ENCODE results near the gene CKM. TPM values are rescaled to one million over a fixed set of nuclear protein-coding genes. Genes with fewer than 3 reads are reported as not detected.

The CKM gene
- polyA plus RNA-seq, 2 of the 4 experiments (the other 2 are of a cell fraction) = not detected

DNA sequence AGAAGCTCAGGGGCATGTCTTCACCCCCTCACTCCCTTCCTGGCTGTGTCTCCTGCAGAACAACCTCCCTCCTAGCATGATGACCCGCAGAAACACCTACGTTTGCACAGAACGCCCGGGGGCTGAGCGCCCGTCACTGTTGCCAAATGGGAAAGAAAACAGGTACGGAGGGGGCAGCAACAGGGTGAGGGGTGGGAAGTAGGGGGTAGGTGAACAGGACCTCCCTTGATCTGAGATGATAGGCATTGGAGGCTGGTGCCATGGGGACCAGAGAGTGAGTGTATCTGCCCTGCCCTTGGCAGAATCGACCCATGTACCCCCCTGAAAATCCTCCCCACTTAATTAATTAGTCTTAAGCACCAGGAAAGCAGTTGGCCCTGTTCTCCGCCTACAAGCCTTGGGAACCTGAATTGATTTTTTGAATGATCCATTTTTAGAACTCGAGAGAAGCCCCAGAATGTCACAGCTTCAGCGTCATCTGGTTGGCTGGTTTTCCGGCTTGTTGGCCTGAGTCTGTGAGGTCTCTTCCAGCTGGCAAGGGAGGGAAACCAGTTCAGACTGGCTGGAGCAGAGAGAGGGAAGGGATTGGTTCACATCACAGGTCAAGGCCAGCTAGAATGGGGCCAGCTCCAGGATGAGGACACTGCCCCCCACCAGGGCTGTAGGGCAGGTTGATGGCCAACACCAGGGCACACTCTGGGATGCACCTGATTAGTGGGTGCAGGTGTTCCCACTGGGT lies 28.2 kb downstream of the CKM start:
- H3K4me2 ChIP-seq = no peak overlapping the region
- TF ChIP-seq, protein P1, sequence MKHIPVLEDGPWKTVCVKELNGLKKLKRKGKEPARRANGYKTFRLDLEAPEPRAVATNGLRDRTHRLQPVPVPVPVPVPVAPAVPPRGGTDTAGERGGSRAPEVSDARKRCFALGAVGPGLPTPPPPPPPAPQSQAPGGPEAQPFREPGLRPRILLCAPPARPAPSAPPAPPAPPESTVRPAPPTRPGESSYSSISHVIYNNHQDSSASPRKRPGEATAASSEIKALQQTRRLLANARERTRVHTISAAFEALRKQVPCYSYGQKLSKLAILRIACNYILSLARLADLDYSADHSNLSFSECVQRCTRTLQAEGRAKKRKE (CRISPR knock-in tag; IDR thresholded peaks at IDR 0.05; ENCODE audit: low read depth) = no peak
- no peak for ATAC-seq
- no peaks in the 10 kb centered on the region for H3K4me1 ChIP-seq
- H3K9me3 ChIP-seq = 0 out of 3 replicates have a peak, but pooled peaks cover 9% of the 10 kb centered on the region
- ChIA-PET CTCF (no interaction called here), POLR2A (no interaction called here)
- WGBS (ENCODE audit: missing lambda C conversion rate) = 88% methylated on average over 12 of the region's 12 CpGs
- no peak for DNase-seq (ENCODE audit: low read depth in 1 of 2, low spot score in 1 of 2)
- no peak overlapping the region for H3K27ac ChIP-seq
- H3K4me3 ChIP-seq = no peak overlapping the region
- no peak for FAIRE-seq

- ATAC-seq (no peak), DNase-seq (ENCODE audit: low read depth in 1 of 2, low spot score in 1 of 2) (no peak), FAIRE-seq (no peak)
- ChIA-PET CTCF (interaction anchor here (0.6 kb wide), 1 partner anchor 13 kb away, joined by 3 read pairs; no protein-coding TSS in a partner anchor), POLR2A (no interaction called here)
- no peak overlapping the region for H3K4me2 ChIP-seq
- WGBS (ENCODE audit: missing lambda C conversion rate) = 64% methylated on average over 4 of the region's 4 CpGs
- no peak overlapping the region for H3K27ac ChIP-seq
- no peaks in the 10 kb centered on the region for H3K4me1 ChIP-seq
- 0 out of 3 replicates have a peak, but pooled peaks cover 9% of the 10 kb centered on the region for H3K9me3 ChIP-seq
- no peak overlapping the region for H3K4me3 ChIP-seq
- TF ChIP-seq CBX8 (IDR thresholded peaks at IDR 0.05) = no peak
Measured at GRCh38 chr19:45293682-45294081, 29.0 kb downstream of the CKM start.

DNA sequence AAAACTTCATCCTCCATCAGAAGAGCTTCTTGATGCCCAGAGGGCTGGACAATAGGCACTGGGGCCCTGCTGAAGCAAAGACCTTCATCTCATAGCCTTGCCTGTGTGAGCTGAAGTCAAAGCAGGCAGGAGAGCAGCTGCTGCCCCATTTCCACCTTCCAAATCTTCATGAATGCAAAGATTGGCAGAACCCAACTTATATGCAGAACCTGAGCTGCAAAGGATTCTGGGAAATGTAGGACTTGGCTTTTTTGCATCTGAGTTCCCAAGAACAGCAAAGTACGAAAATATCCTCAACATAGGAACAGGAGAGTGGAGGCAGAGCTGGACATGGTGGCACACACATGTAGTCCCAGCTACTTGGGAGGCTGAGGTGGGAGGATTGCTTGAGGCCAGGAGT lies 30.8 kb downstream of the CKM start:
- CTCF ChIA-PET = interaction anchor here (0.6 to 2.2 kb wide), 3 partner anchors 16 to 86 kb away, joined by 3 to 8 read pairs (median 4); no protein-coding TSS in a partner anchor
- H3K9me3 ChIP-seq = 0 out of 3 replicates have a peak, but pooled peaks cover 9% of the 10 kb centered on the region
- WGBS (ENCODE audit: missing lambda C conversion rate) = 83% methylated on average over 1 of the region's 1 CpG
- FAIRE-seq (no peak), ATAC-seq (no peak), DNase-seq (ENCODE audit: low read depth in 1 of 2, low spot score in 1 of 2) (no peak)
- no peaks in the 10 kb centered on the region for H3K4me1 ChIP-seq
- TF ChIP-seq CBX2 (IDR thresholded peaks at IDR 0.05; ENCODE audit: borderline replicate concordance, low read depth) (no peak), MAX (IDR thresholded peaks at IDR 0.05) (no peak), ESRRA (IDR thresholded peaks at IDR 0.05; ENCODE audit: borderline replicate concordance, low read length) (no peak), HOXB5 (CRISPR knock-in tag; IDR thresholded peaks at IDR 0.05) (no peak), EP300 (IDR thresholded peaks at IDR 0.05) (no peak), JUN (IDR thresholded peaks at IDR 0.05) (no peak), BHLHE40 (IDR thresholded peaks at IDR 0.05; ENCODE audit: low read depth, low read length) (no peak), CHD2 (IDR thresholded peaks at IDR 0.05; ENCODE audit: low read length, partially characterized antibody) (no peak), MAFK (IDR thresholded peaks at IDR 0.05; ENCODE audit: partially characterized antibody) (no peak), RCOR1 (IDR thresholded peaks at IDR 0.05; ENCODE audit: low read depth, low read length) (no peak), SREBF2 (IDR thresholded peaks at IDR 0.05) (no peak), RARB (CRISPR knock-in tag; IDR thresholded peaks at IDR 0.05) (no peak), NPAS2 (CRISPR knock-in tag; IDR thresholded peaks at IDR 0.05; ENCODE audit: borderline replicate concordance) (no peak), HOXA7 (CRISPR knock-in tag; IDR thresholded peaks at IDR 0.05) (no peak), CEBPB (IDR thresholded peaks at IDR 0.05) (no peak)
- no peak overlapping the region for H3K4me2 ChIP-seq
- no peak overlapping the region for H3K27ac ChIP-seq
- H3K4me3 ChIP-seq = no peak overlapping the region
- POLR2A ChIA-PET = no interaction called here

DNA sequence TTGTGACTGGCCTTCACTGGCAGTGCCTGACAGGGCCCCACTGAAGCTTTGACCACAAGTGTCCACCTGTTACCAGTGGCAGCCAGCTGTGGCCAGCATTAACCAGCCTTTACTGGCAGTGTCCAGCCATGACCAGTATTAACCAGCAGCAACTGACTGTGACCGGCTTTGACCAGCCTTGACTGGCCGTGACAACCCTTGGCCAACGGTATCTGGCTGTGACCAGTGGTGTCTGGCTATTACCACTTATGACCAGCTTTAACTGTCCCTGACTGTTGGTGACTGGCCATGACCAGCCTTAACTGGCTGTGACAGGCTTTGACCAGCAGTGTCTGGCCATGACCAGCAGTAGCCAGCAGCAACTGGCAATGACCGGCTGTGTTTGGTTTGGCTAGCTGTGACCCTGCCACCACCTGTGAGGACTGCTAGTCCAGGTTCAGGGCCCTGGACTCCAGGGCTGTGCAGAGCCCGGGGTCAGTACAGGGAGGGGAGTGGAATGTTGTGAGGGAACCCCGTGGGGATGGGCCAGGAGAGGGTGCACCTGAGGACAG lies 32.2 kb downstream of the CKM start:
- ChIA-PET CTCF (no interaction called here), POLR2A (no interaction called here)
- H3K4me2 ChIP-seq = no peak overlapping the region
- H3K9me3 ChIP-seq = no peaks in the 10 kb centered on the region
- TF ChIP-seq RAD21 (conservative IDR thresholded peaks at IDR 0.05 in 1 of 2, IDR thresholded peaks at IDR 0.05 in 1 of 2) = no peak
- FAIRE-seq (no peak), DNase-seq (ENCODE audit: low read depth in 1 of 2, low spot score in 1 of 2) (no peak), ATAC-seq (peak in 1 of 2 experiments; percentile 50; a peak in 2 of 6 replicates)
- H3K4me3 ChIP-seq = no peak overlapping the region
- no peak overlapping the region for H3K27ac ChIP-seq
- no peaks in the 10 kb centered on the region for H3K4me1 ChIP-seq
- 83% methylated on average over 2 of the region's 6 CpGs for WGBS (ENCODE audit: missing lambda C conversion rate)
